ENCODE data around the gene GFM1.

Gene GFM1

DNA sequence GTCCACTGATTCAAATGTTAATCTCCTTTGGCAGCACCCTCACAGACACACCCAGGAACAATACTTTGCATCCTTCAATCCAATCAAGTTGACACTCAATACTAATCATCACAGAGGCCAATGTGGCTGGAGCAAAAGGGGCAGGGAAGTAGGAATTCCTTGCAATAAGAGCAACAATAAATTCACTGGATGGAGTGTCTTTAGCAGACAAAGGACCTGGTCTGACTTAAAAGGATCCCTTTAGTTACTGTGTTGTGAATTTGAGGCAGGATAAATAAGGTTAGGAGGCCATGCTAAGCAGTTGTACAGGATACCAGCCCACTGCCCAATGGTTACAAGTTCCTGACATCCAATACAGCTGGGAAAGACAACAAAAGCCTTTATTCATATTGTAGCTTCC lies 12.3 kb upstream of the GFM1 start:
- POLR2A ChIA-PET = interaction anchor here (1.2 kb wide), 1 partner anchor 13 kb away, joined by 3 read pairs; the partner anchor contains the start of gene GFM1

DNA sequence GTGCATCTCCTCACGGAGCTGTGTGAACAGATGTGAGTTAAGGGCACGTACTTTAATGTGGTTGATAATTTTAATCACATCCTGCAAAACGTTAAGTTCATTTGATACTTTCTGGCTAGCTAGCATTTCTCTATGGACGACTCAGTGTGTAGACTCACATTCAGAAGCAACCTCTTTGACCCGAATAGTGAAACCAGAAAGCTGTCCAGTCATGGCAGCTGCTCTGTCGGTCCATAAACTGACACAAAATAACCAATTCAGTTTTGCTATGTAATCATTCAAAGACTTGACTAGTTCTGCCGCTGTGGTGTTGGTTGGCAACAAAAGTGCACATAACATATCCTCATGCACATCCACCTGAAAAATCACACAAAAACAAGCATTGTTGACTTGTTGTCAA lies 3.7 kb upstream of the GFM1 start:
- no peak for DNase-seq (ENCODE audit: extremely low spot score)
- ChIA-PET CTCF (no interaction called here), POLR2A (no interaction called here)
- TF ChIP-seq L3MBTL2 (conservative IDR thresholded peaks at IDR 0.05) (no peak), FOXM1 (IDR thresholded peaks at IDR 0.05; ENCODE audit: borderline replicate concordance) (no peak), LEF1 (IDR thresholded peaks at IDR 0.05; ENCODE audit: borderline replicate concordance) (no peak), FOXK2 (IDR thresholded peaks at IDR 0.05) (no peak), HDGF (IDR thresholded peaks at IDR 0.05; ENCODE audit: borderline replicate concordance) (no peak), TARDBP (IDR thresholded peaks at IDR 0.05) (no peak), SP1 (IDR thresholded peaks at IDR 0.05) (no peak), CTBP1 (IDR thresholded peaks at IDR 0.05; ENCODE audit: borderline replicate concordance) (no peak), NFRKB (IDR thresholded peaks at IDR 0.05) (no peak), ELF4 (IDR thresholded peaks at IDR 0.05) (no peak)

More for the DNA sequence above, 12.3 kb upstream of the GFM1 start:
- CTCF ChIA-PET = no interaction called here
- no peak for TF ChIP-seq TARDBP (IDR thresholded peaks at IDR 0.05)
- TF ChIP-seq FOXM1 (IDR thresholded peaks at IDR 0.05; ENCODE audit: borderline replicate concordance) = no peak
- no peak for TF ChIP-seq FOXK2 (IDR thresholded peaks at IDR 0.05)
- no peak for TF ChIP-seq ELF4 (IDR thresholded peaks at IDR 0.05)
- TF ChIP-seq SP1 (IDR thresholded peaks at IDR 0.05) = no peak
- TF ChIP-seq, protein P1, sequence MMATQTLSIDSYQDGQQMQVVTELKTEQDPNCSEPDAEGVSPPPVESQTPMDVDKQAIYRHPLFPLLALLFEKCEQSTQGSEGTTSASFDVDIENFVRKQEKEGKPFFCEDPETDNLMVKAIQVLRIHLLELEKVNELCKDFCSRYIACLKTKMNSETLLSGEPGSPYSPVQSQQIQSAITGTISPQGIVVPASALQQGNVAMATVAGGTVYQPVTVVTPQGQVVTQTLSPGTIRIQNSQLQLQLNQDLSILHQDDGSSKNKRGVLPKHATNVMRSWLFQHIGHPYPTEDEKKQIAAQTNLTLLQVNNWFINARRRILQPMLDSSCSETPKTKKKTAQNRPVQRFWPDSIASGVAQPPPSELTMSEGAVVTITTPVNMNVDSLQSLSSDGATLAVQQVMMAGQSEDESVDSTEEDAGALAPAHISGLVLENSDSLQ (IDR thresholded peaks at IDR 0.05) = no peak
- no peak for TF ChIP-seq FOXA1 (IDR thresholded peaks at IDR 0.05)
- TF ChIP-seq L3MBTL2 (conservative IDR thresholded peaks at IDR 0.05) = no peak
- TF ChIP-seq NFRKB (IDR thresholded peaks at IDR 0.05) = no peak
- no peak for DNase-seq (ENCODE audit: extremely low spot score)

DNA sequence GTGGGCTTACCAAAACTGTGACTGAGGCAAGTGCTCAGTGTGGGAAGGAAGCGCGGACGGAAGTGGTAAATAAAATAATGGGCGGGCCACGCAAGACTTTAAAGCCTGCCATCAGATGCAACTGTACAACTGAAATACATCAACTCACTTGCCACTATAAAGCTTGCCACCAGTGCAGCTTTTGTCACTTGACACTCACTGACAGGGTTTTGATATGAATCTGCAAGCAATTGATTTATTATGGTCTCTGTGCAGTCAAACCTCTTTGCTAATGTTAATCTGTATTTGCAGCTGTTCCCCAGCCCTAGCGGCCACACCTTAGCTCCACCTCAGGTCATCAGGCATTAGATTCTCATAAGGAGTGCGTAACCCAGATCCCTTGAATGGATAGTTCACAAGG lies 2.3 kb upstream of the GFM1 start:
- no peak for DNase-seq (ENCODE audit: extremely low spot score)
- TF ChIP-seq FOXM1 (IDR thresholded peaks at IDR 0.05; ENCODE audit: borderline replicate concordance) (no peak), ARNT (IDR thresholded peaks at IDR 0.05) (no peak), TARDBP (IDR thresholded peaks at IDR 0.05) (no peak), NFRKB (IDR thresholded peaks at IDR 0.05) (no peak), HDGF (IDR thresholded peaks at IDR 0.05; ENCODE audit: borderline replicate concordance) (no peak)
- POLR2A ChIA-PET = no interaction called here
- CTCF ChIA-PET = interaction anchor here (0.6 kb wide), 1 partner anchor 1162 kb away, joined by 3 read pairs; no protein-coding TSS in a partner anchor

DNA sequence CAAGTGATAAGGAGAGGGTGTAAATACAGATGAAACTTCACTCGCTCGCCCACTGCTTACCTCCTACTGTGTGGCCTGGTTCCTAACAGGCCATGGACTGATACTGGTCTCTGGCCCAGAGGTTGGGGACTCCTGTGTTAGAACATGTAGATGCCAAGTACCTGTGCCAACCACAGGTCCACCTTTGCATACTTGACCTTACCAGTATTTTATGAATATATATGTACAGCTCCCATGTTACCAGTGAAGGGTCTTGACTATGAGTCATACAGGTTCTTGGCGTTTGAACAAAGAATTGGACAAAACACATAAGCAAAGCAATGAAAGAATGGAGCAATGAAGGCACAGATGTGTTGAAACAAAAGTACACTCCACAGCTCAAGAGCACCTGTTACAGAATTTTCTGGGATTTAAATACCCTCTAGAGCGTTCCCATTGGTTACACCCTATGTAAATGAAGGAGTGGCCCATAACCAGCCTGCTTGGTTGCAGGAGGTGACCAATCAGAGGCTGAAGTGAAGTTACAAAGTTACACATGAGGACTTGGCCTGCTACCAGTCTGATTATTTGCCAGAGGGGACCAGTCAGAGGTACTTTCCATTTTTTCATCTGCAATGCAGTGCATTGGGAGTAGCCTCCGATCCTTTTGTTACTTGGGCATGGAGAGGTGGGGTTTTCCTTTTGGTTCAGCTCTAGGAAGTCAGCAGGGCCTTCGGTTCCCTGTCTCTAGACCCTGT lies 1.7 kb upstream of the GFM1 start:
- POLR2A ChIA-PET = no interaction called here
- TF ChIP-seq FOXA1 (IDR thresholded peaks at IDR 0.05) (no peak), LEF1 (IDR thresholded peaks at IDR 0.05; ENCODE audit: borderline replicate concordance) (no peak), BHLHE40 (IDR thresholded peaks at IDR 0.05; ENCODE audit: borderline replicate concordance) (no peak), NFRKB (IDR thresholded peaks at IDR 0.05) (no peak), SUZ12 (IDR thresholded peaks at IDR 0.05) (no peak), HDGF (IDR thresholded peaks at IDR 0.05; ENCODE audit: borderline replicate concordance) (no peak), ZNF384 (IDR thresholded peaks at IDR 0.05) (no peak)
- no peak for DNase-seq (ENCODE audit: extremely low spot score)
- CTCF ChIA-PET = interaction anchor here (0.6 kb wide), 1 partner anchor 1161 kb away, joined by 3 read pairs; no protein-coding TSS in a partner anchor

DNA sequence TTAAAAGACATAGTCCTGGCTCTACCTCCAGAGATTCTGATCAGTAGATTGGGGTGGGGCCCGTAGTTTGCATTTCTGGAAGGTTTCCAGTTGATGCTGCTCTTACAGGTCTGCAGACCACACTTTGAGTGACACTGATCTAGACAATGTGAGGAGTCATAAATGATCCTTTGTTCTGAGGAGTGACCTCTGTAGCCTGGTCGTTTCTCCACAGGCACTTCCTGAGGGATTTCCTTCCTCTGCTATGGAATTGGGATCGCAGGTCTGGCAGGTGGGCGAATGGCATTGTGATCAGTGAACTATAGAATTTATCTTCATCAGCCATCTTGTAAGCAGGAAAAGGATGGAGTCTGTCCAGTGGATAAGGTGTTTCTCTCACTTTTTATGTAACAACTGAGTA lies 5.5 kb downstream of the GFM1 start:
- no peak for DNase-seq (ENCODE audit: extremely low spot score)
- ChIA-PET POLR2A (no interaction called here), CTCF (no interaction called here)
- TF ChIP-seq, protein P1 (IDR thresholded peaks at IDR 0.05) = no peak
- TF ChIP-seq L3MBTL2 (conservative IDR thresholded peaks at IDR 0.05) (no peak), FOXK2 (IDR thresholded peaks at IDR 0.05) (no peak), ARNT (IDR thresholded peaks at IDR 0.05) (no peak), NFRKB (IDR thresholded peaks at IDR 0.05) (no peak), HDGF (IDR thresholded peaks at IDR 0.05; ENCODE audit: borderline replicate concordance) (no peak), ZNF384 (IDR thresholded peaks at IDR 0.05) (no peak), FOXA1 (IDR thresholded peaks at IDR 0.05) (no peak), SP1 (IDR thresholded peaks at IDR 0.05) (no peak)

DNA sequence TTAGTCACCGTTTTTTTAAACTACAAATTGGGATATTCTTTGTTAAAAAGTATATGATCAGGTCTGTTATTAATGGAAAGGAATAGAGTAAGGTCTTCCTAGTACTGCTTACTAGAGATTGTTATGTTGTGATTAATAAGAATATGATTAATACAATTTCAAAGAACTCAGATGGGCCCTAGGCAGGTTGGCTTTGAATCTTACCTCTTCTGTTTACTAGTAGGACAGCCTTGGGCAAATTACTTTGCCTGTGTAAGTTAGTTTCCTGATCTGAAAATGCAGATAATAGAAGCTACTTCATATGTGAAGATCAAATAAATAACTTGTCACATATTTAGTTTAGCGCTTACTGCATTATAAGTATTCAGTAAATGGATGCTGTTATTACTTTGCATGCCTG lies 6.9 kb downstream of the GFM1 start:
- ChIA-PET CTCF (no interaction called here), POLR2A (no interaction called here)
- DNase-seq (ENCODE audit: extremely low spot score) = no peak
- TF ChIP-seq NFRKB (IDR thresholded peaks at IDR 0.05) (no peak), ZNF384 (IDR thresholded peaks at IDR 0.05) (no peak), TARDBP (IDR thresholded peaks at IDR 0.05) (no peak), FOXK2 (IDR thresholded peaks at IDR 0.05) (no peak), L3MBTL2 (conservative IDR thresholded peaks at IDR 0.05) (no peak), SUZ12 (IDR thresholded peaks at IDR 0.05) (no peak), ELF4 (IDR thresholded peaks at IDR 0.05) (no peak), ARNT (IDR thresholded peaks at IDR 0.05) (no peak), HDGF (IDR thresholded peaks at IDR 0.05; ENCODE audit: borderline replicate concordance) (no peak), CTBP1 (IDR thresholded peaks at IDR 0.05; ENCODE audit: borderline replicate concordance) (no peak), FOXA1 (IDR thresholded peaks at IDR 0.05) (no peak), BHLHE40 (IDR thresholded peaks at IDR 0.05; ENCODE audit: borderline replicate concordance) (no peak), LEF1 (IDR thresholded peaks at IDR 0.05; ENCODE audit: borderline replicate concordance) (no peak), SP1 (IDR thresholded peaks at IDR 0.05) (no peak), FOXM1 (IDR thresholded peaks at IDR 0.05; ENCODE audit: borderline replicate concordance) (no peak)
- TF ChIP-seq, protein P1 (IDR thresholded peaks at IDR 0.05) = no peak

Measured in HEK293T (cell line).